ENCODE data around the gene HNRNPA1L2.
"Not testable (repeated sequence)": the region's sequence is repeated elsewhere in the genome, so short reads cannot be mapped to it uniquely, and the experiment has no call there.

Gene HNRNPA1L2

DNA sequence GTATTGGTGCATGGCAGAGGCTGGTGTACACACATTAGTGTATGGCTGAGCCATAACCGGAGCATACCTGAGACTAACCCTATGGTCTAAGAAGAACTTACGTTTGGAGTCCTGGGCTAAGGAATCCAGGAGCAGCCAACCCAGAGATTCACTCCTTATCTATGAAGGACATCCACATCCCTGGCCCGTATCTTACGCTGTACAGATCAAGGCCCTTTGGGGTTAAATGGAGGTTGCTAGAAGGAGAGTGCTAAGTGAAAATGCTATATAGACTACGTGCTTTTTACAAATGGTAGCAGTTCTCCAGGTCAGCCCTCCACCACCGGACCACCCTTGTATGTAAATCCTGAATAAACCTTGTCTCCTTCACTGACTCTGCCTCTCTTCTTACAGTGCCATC, 8.5 kb downstream of the HNRNPA1L2 start:
- no peak for DNase-seq

DNA sequence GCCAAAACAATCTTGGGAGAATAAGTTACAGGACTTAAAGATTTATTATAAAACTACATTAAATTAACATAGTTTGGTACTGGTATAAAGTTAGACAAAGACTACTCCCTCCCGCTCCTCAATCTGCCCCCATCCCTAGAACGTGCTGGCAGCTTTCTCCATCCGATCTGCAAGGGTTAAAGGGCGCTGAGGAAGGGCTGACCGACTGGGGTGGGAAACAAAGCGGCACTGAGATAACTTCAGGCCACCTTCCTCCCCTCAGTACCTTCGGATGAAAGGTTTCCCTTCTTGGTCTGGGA, 9.6 kb downstream of the HNRNPA1L2 start:
- no peak for DNase-seq

DNA sequence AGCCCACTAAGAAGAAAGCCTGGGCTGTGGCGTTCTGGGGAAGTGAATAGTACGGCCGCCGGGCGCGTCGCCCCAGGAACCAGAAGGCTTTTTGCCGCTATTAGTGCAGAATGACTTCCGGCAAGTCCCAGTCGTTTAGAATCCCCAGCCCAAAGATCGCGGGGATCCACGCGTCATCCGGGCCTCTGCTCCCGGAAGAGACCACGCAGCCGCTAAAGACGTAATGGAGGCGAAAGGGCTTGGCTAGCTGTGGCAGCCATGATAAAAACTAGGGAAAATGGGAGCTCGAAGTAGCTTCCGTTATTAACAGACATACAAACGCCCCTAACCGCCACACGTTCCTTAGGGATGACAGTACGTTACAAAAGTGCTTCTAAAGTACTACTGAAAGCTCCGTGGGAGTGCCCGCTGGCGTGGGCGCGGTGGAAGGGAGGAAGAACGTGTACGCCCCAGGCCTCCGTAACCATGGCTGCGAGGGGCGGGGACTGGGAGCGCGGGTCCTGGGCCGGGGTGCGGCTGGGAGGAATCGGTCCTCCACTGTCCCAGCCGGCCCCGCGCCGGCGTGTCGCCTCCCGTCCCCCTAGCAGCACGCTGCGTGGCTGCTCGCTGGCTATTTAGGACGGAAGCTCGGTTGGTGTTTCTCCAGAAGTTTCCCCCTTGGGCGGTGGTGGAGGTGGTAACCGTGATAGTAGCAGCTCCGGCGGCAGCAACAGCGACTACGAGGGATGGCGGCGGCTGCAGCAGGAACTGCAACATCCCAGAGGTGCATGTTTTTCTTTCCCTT, 10.2 kb downstream of the HNRNPA1L2 start, which contains the start of gene SUGT1:
SUGT1 (plus strand) TSS at position 641 of the 784 bp plus-strand sequence; CDS start at position 726, 85 bp downstream.
- DNase-seq, result peak; percentile 91

DNA sequence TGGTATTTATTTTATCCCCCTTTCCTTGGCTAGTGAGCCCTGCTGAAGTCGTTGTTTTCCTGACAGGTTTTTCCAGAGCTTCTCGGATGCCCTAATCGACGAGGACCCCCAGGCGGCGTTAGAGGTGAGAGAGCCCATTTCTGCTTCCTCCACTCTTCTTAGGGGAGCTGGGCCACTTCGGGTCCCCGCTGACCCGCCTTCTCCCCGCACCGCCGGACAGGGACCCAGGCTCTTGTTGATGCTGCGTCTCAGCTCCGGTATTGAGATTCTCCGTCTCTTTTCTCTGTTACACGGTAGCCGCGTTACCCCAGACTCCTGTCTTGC, 10.7 kb downstream of the HNRNPA1L2 start:
- no peak for DNase-seq

DNA sequence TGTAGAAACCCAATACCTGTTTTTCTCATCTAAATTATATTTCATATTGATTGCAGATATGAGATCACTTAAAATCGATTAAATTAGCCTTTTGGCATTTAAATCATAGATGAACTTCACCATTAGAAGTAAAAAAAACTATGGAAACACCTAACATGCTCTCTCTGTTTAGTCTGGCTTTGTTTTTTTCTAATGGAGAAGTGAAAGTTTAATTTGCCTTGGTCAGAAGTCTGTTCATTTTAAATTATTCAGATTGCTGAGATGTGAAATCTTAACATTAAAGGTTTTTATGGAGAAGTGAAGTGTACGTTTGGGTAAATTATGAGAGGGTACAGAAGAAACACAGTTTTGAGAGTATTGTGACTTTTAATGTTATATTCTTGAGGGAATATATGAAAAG, 17.1 kb downstream of the HNRNPA1L2 start:
- no peak for DNase-seq

DNA sequence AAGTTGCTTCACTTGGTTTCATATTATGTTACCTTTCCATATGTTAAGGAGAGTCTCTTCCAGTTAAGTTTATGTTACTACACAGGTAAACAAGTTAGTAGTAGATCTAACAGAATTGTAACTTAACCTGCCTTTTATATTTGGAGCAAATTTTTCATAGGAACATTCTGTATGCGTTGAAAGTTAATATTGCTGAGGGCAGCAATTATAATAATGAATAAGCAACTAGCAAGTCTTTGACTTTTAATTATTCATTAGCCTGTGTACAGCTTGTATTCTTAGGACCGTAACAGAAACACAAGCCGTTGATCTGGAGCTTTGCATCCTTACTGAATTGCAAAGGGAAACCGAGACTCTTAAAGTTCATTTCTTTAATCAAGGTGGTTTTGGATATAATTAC, 22.0 kb downstream of the HNRNPA1L2 start:
- no peak for DNase-seq

DNA sequence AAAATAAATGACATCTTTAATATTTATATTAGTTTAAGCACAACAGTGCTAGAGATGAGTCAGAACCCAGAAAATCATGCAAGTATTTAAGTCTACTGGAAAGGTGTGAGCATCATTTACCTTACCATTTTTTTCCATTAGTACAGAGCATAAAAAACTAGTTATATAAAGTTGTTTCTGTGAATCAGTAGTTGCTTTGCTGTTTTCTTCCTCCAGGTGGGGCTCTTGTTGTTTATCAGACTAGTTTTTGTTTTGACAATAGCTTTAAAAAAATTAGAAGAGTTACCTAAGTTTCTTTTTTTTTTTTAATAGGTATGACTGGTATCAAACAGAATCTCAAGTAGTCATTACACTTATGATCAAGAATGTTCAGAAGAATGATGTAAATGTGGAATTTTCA, 23.1 kb downstream of the HNRNPA1L2 start:
- no peak for DNase-seq

DNA sequence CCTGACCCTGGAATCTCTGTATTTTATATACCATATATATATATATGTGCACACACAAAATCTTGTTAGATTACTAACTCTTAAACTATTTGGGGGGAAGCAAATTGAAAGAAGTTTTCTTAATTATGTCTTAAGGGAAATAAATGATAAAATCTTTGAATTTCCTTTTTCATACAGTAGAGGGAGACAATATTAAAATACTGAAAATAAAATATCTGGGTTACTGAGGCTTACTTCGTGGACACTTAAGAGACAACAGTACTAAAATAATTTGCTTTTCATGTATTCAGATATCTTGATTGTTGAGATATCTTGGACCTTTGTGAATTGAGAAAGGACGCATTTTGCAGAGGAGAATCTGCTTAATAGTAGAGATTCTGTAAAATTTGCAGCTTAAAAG, 27.4 kb downstream of the HNRNPA1L2 start:
- DNase-seq, result no peak

DNA sequence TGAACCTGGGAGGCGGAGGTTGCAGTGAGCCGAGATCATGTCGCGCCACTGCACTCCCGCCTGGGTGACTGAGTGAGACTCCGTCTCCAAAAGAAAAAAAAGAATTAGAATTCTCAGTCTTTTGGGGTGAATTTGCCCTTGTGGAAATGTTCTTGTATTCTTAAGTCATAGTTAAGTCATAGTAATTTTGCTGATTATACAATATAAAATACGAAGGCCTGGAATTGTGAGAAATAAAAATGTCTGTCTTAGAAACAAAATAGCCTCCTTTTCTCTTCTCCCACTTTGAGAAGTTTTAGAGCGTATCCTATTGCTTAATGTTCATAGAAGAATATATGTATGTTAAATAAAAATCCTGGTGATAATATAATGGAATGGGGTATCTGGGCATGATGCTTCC, 28.5 kb downstream of the HNRNPA1L2 start:
- no peak for DNase-seq

DNA sequence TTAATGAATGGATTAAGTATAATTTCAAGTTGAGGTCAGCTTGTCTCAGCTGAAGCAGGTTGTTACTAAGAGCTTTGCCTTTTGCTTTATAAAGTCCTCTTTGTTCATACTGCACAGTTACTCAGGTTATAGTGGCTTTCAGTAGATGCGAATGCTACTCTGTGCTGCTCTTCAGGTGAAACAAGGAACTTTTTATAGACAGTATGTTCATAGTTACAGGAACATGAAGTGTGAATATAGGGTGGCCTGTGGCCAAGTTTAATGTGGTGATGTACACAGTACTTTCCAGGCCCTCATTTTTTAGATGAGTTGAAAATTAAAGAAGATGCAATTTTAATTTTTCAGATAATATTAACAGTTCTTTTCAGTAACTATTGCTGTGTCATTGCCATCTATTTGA, 31.2 kb downstream of the HNRNPA1L2 start:
- DNase-seq, result no peak

DNA sequence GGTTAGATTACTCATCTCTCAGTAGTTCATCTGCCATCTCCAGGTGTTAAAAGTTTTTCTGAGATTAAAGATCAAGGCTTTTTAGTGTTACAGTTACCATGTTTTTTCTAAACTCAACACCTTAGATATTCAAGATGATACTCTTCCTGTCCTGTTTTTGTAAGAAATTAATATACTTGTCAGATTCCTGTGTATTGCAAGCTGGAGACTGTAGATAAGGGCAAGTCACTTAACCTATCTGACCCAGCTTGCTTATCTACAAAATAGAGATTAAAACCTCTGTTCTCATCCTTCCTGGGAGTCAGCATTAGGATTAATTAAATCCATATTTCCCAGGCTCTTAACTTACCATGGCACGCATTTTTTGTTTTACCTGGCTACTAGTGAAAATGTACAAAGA, 35.6 kb downstream of the HNRNPA1L2 start:
- no peak for DNase-seq

DNA sequence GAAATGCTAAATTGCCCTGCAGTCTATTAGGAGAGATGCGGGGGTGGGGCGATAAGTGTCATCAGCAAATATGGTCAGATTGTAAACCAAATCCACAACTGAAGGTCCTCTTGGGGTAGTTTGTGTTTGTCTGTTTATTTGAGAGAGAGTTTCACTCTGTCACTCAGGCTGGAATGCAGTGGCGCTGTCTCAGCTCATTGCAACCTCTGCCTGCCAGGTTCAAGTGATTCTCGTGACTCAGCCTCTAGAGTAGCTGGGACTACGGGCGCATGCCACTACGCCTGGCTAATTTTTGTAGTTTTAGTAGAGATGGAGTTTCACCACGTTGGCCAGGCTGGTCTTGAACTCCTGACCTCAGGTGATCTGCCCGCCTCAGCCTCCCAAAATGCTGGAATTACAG, 43.6 kb downstream of the HNRNPA1L2 start:
- not testable (repeated sequence) for DNase-seq

DNA sequence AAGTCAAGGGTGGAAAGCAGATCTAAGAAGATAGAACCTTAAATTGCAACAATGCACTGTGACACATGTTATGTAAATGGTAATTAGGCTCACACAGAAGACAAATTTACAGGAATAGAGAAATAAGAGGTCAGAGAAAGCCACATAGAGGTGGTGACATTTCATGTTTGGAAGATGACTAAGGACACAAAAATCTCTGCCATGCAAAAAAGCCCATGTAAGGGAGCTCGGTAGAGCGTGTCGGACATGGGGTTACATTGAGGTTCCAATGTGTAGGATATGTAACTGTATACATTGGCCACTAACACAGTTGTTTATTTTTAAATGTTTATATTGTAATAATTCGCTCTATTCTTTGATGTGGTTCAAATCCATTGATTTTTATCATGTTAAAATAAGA, 44.1 kb downstream of the HNRNPA1L2 start:
- no peak for DNase-seq

Measured in activated gamma-delta T cell (primary cell).